Neural cell (in vitro differentiated cells): Measurements from ENCODE around the gene RNF149. TPM values are rescaled to one million over a fixed set of nuclear protein-coding genes. Genes with fewer than 3 reads are reported as not detected.

Experiments
- H2AFZ ChIP-seq: fragments of 200-600, 300-800 bp; sonication (generic), shearing (Covaris generic); 2 replicates; pipeline ENCODE4 v1.6.0; 2014; ENCODE audit warnings: low read depth, mild to moderate bottlenecking, antibody characterized with exemption, low read length, moderate library complexity
- H3F3A ChIP-seq: fragments of 200-600 bp; shearing (Covaris generic); 2 replicates; pipeline ENCODE4 v1.6.1; 2016; ENCODE audit warnings: mild to moderate bottlenecking, moderate library complexity, mixed read lengths, antibody characterized with exemption, low read length; ENCODE audit not compliant: insufficient read depth, poor library complexity, severe bottlenecking
- H3K27ac ChIP-seq: fragments of 200-600, 300-800 bp; sonication (generic), shearing (Covaris generic); 2 replicates; pipeline ENCODE4 v1.5.1; 2014; ENCODE audit warnings: mild to moderate bottlenecking, low read length, moderate library complexity
- H3K27me3 ChIP-seq: fragments of 300-800, 200-600 bp; sonication (generic), shearing (Covaris generic); 2 replicates; pipeline ENCODE4 v1.6.0; 2014; ENCODE audit warnings: mild to moderate bottlenecking, low read depth, low read length, moderate library complexity; ENCODE audit not compliant: insufficient read depth
- H3K36me3 ChIP-seq: fragments of 300-800, 200-600 bp; sonication (generic), shearing (Covaris generic); 2 replicates; pipeline ENCODE4 v1.5.1; 2014; ENCODE audit warnings: mild to moderate bottlenecking, antibody characterized with exemption, low read length, moderate library complexity; ENCODE audit not compliant: insufficient read depth
- H3K4me2 ChIP-seq: fragments of 300-800, 200-600 bp; sonication (generic), shearing (Covaris generic); 2 replicates; pipeline ENCODE4 v1.6.0; 2014; ENCODE audit warnings: mild to moderate bottlenecking, low read length
- H3K4me3 ChIP-seq: fragments of 300-800, 200-600 bp; sonication (generic), shearing (Covaris generic); 2 replicates; pipeline ENCODE4 v1.5.1; 2014; ENCODE audit warnings: mild to moderate bottlenecking, low read length, moderate library complexity
- H3K79me2 ChIP-seq: fragments of 200-600 bp; shearing (Covaris generic); replicated peaks from 2 replicates; pipeline ENCODE4 v1.6.0; 2014; ENCODE audit warnings: mild to moderate bottlenecking, low read length, moderate library complexity; ENCODE audit not compliant: insufficient read depth
- H3K9ac ChIP-seq: fragments of 300-800, 200-600 bp; sonication (generic), shearing (Covaris generic); 2 replicates; pipeline ENCODE4 v1.6.1; 2016; ENCODE audit warnings: mild to moderate bottlenecking, low read length, mixed read lengths
- H3K9me2 ChIP-seq: fragments of 200-600 bp; shearing (Covaris generic); 2 replicates; pipeline ENCODE4 v1.6.1; 2016; ENCODE audit warnings: mild to moderate bottlenecking, low read length, mixed read lengths; ENCODE audit not compliant: insufficient read depth
- H3K9me3 ChIP-seq: fragments of 200-600, 300-800 bp; sonication (generic), shearing (Covaris generic); 2 replicates; pipeline ENCODE4 v1.6.1; 2016; ENCODE audit warnings: mild to moderate bottlenecking, mixed run types, low read length, moderate library complexity, mixed read lengths
- H4K20me1 ChIP-seq: fragments of 200-600 bp; shearing (Covaris generic); 2 replicates; pipeline ENCODE4 v1.6.1; 2016; ENCODE audit warnings: mild to moderate bottlenecking, mixed run types; ENCODE audit not compliant: insufficient read depth
- EP300 ChIP-seq: fragments of 450-650 bp; conservative IDR thresholded peaks from 2 replicates; pipeline ENCODE4 v1.6.1; 2014; ENCODE audit warnings: antibody characterized with exemption, mild to moderate bottlenecking, moderate library complexity; ENCODE audit not compliant: poor library complexity, severe bottlenecking
- EZH2 ChIP-seq: fragments of 200-600, 300-800 bp; shearing (Covaris generic), sonication (generic); IDR thresholded peaks from 2 replicates; pipeline ENCODE4 v1.6.1; 2014; ENCODE audit warnings: antibody characterized with exemption, low read length, borderline replicate concordance, mild to moderate bottlenecking; ENCODE audit not compliant: insufficient read depth, poor library complexity, severe bottlenecking
- MXI1 ChIP-seq: fragments of 450-650 bp; conservative IDR thresholded peaks from 2 replicates; pipeline ENCODE4 v1.6.1; 2014; ENCODE audit warnings: antibody characterized with exemption, mild to moderate bottlenecking; ENCODE audit not compliant: poor library complexity, severe bottlenecking
- POLR2AphosphoS5 ChIP-seq: IDR thresholded peaks from 2 replicates; pipeline ENCODE4 v1.6.1; 2012
- RAD21 ChIP-seq: fragments of 450-650 bp; conservative IDR thresholded peaks from 2 replicates; pipeline ENCODE4 v1.6.1; 2014; ENCODE audit warnings: antibody characterized with exemption, mild to moderate bottlenecking, moderate library complexity
- SMC3 ChIP-seq: fragments of 450-650 bp; conservative IDR thresholded peaks from 2 replicates; pipeline ENCODE4 v1.6.1; 2014; ENCODE audit warnings: antibody characterized with exemption, mild to moderate bottlenecking, moderate library complexity; ENCODE audit not compliant: poor library complexity
- TAF1 ChIP-seq: IDR thresholded peaks from 2 replicates; pipeline ENCODE4 v1.6.1; 2012; ENCODE audit warnings: low read depth
- polyA plus RNA-seq: library from polyadenylated mRNA; depleted of rRNA; stranded (reverse); fragments of >200 nt; gene quantifications from 2 replicates; pipeline ENCODE4 v1.2.3, GENCODE V29; 2014
- small RNA-seq, 3 experiments: library from RNA; depleted of rRNA; stranded (forward); fragments of <200 nt; gene quantifications; one replicate each; pipeline ENCODE3, GENCODE V24; 2012
- TF ChIP-seq, protein P1 (sequence below): IDR thresholded peaks from 2 replicates; pipeline ENCODE4 v1.6.1; 2012; ENCODE audit warnings: borderline replicate concordance
- TF ChIP-seq, protein P2 (sequence below): fragments of 450-650 bp; IDR thresholded peaks from 2 replicates; pipeline ENCODE4 v1.5.1; 2014; ENCODE audit warnings: antibody characterized with exemption, mild to moderate bottlenecking, moderate library complexity; ENCODE audit not compliant: poor library complexity, severe bottlenecking

RNF149 gene
- polyA plus RNA-seq, 1 donor from 2014 or later, result 39.7 TPM

DNA sequence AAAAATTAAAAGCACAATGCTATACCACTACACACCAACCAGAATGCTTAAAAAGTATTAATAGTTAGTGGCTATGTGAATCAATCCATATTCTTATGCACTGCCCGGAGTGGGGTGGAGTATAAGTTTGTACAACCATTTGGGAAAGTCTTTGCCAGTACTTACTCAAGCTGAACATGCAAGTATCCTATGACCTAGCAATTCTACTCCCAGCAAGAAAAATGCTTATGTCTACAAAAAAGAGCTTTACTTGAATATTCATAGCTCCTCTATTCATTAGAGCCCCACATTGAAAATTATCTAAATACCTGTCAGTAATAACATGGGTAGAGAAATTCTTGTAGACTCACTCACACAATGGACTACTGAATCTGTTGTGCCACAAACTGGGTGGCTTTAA lies 77.3 kb downstream of the RNF149 start:
- Histone ChIP-seq H3K27me3 (no peaks in the 10 kb centered on the region), H3K9ac (no peak overlapping the region), H3F3A (no peaks in the 10 kb centered on the region), H3K36me3 (no peaks in the 10 kb centered on the region), H3K9me3 (no peaks in the 10 kb centered on the region), H4K20me1 (no peaks in the 10 kb centered on the region), H3K4me3 (no peak overlapping the region), H3K79me2 (no peaks in the 10 kb centered on the region), H3K9me2 (no peaks in the 10 kb centered on the region), H3K4me2 (no peak overlapping the region), H3K27ac (no peak overlapping the region), H2AFZ (no peak overlapping the region)
- no peak for TF ChIP-seq POLR2AphosphoS5
- no peak for TF ChIP-seq SMC3
- TF ChIP-seq EP300, result no peak
- no peak for TF ChIP-seq MXI1
- TF ChIP-seq, protein P1, sequence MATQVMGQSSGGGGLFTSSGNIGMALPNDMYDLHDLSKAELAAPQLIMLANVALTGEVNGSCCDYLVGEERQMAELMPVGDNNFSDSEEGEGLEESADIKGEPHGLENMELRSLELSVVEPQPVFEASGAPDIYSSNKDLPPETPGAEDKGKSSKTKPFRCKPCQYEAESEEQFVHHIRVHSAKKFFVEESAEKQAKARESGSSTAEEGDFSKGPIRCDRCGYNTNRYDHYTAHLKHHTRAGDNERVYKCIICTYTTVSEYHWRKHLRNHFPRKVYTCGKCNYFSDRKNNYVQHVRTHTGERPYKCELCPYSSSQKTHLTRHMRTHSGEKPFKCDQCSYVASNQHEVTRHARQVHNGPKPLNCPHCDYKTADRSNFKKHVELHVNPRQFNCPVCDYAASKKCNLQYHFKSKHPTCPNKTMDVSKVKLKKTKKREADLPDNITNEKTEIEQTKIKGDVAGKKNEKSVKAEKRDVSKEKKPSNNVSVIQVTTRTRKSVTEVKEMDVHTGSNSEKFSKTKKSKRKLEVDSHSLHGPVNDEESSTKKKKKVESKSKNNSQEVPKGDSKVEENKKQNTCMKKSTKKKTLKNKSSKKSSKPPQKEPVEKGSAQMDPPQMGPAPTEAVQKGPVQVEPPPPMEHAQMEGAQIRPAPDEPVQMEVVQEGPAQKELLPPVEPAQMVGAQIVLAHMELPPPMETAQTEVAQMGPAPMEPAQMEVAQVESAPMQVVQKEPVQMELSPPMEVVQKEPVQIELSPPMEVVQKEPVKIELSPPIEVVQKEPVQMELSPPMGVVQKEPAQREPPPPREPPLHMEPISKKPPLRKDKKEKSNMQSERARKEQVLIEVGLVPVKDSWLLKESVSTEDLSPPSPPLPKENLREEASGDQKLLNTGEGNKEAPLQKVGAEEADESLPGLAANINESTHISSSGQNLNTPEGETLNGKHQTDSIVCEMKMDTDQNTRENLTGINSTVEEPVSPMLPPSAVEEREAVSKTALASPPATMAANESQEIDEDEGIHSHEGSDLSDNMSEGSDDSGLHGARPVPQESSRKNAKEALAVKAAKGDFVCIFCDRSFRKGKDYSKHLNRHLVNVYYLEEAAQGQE, result no peak
- no peak for TF ChIP-seq TAF1
- TF ChIP-seq, protein P2, sequence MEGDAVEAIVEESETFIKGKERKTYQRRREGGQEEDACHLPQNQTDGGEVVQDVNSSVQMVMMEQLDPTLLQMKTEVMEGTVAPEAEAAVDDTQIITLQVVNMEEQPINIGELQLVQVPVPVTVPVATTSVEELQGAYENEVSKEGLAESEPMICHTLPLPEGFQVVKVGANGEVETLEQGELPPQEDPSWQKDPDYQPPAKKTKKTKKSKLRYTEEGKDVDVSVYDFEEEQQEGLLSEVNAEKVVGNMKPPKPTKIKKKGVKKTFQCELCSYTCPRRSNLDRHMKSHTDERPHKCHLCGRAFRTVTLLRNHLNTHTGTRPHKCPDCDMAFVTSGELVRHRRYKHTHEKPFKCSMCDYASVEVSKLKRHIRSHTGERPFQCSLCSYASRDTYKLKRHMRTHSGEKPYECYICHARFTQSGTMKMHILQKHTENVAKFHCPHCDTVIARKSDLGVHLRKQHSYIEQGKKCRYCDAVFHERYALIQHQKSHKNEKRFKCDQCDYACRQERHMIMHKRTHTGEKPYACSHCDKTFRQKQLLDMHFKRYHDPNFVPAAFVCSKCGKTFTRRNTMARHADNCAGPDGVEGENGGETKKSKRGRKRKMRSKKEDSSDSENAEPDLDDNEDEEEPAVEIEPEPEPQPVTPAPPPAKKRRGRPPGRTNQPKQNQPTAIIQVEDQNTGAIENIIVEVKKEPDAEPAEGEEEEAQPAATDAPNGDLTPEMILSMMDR, result no peak
- no peak for TF ChIP-seq RAD21
- TF ChIP-seq EZH2, result no peak

DNA sequence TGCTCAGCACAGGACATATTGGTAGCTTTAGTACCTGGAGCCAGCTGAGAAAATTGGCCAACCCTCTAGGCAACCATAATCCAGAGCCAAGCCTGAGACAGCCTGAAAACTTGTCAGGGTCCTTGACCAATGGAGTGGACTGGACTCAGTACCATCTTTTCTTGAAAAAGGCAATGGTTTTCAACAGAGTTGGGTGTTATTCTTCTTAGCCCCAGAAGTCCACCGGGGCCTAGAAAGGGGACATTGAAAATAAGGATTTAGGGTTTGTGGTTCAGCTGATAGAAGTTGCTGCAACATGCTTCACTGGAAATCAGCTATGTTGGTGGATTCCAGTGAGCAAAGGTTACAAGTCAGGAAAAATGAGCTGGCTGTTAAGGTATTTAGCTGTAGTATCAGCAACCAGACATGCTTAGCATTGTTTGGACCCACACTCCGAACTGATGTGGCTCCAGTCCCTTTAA lies 77.9 kb downstream of the RNF149 start:
- Histone ChIP-seq H3K9ac (no peak overlapping the region), H4K20me1 (no peaks in the 10 kb centered on the region), H2AFZ (no peak overlapping the region), H3K27me3 (no peaks in the 10 kb centered on the region), H3K9me2 (no peaks in the 10 kb centered on the region), H3K4me2 (no peak overlapping the region), H3F3A (no peaks in the 10 kb centered on the region), H3K27ac (no peak overlapping the region), H3K36me3 (no peaks in the 10 kb centered on the region), H3K4me3 (no peak overlapping the region), H3K79me2 (no peaks in the 10 kb centered on the region), H3K9me3 (no peaks in the 10 kb centered on the region)
- TF ChIP-seq, protein P2, result no peak
- TF ChIP-seq EZH2, result no peak
- TF ChIP-seq SMC3, result no peak
- no peak for TF ChIP-seq POLR2AphosphoS5

Small RNA genes lying within 50 kb of the gene (small RNA-seq; reads per million reads assigned to genes)
- gene MIR5696, result 0 to 0.66 (median 0) reads per million in 3 experiments
- 66.2 to 183 (median 71.0) reads per million in 3 experiments for gene SNORD89

Other genes with a start within 250 kb of the RNF149 start
- gene TBC1D8, start 157.3 kb downstream of the RNF149 start, polyA plus RNA-seq, result 3.6 and 5.3 TPM in 2 replicates
- 34.9 and 35.2 TPM in 2 replicates for gene CNOT11, start 55.8 kb downstream of the RNF149 start, polyA plus RNA-seq
- gene CREG2, start 78.8 kb upstream of the RNF149 start, polyA plus RNA-seq, result 1.1 and 1.2 TPM in 2 replicates
- gene RFX8, start 166.4 kb upstream of the RNF149 start, polyA plus RNA-seq, result not detected in 2 replicates